Hematopoietic multipotent progenitor cell treated with erythropoietin and hydrocortisone succinate and interleukin-3 and kit ligand, for 17 days (in vitro differentiated cells): ENCODE data around the gene MYO16.

Experiments
- DNase-seq: peaks from one replicate; pipeline ENCODE4 v3.0.0-alpha.2; 2015; ENCODE audit warnings: low spot score

MYO16 gene

GRCh38 chr13:109126891-109127641 lies 497.7 kb downstream of the MYO16 start:
- DNase-seq = no peak

- DNase-seq = no peak
Observed at GRCh38 chr13:109128121-109128520, 498.7 kb downstream of the MYO16 start.

GRCh38 chr13:109130093-109130835 lies 500.9 kb downstream of the MYO16 start:
- no peak for DNase-seq

- DNase-seq = no peak
Observed at GRCh38 chr13:109131698-109132257, 502.4 kb downstream of the MYO16 start.

- DNase-seq = no peak
Observed at GRCh38 chr13:109135018-109135417, 505.6 kb downstream of the MYO16 start.

GRCh38 chr13:109136873-109137272 lies 507.5 kb downstream of the MYO16 start:
- DNase-seq = no peak

GRCh38 chr13:109139346-109139745 lies 509.9 kb downstream of the MYO16 start:
- no peak for DNase-seq

- DNase-seq = no peak
Observed at GRCh38 chr13:109140054-109140453, 510.6 kb downstream of the MYO16 start.

GRCh38 chr13:109140479-109141349 lies 511.3 kb downstream of the MYO16 start:
- DNase-seq = no peak

GRCh38 chr13:109141706-109142105 lies 512.3 kb downstream of the MYO16 start:
- DNase-seq = no peak

GRCh38 chr13:109144693-109145437 lies 515.5 kb downstream of the MYO16 start:
- no peak for DNase-seq

- no peak for DNase-seq
Observed at GRCh38 chr13:109145631-109146030, 516.2 kb downstream of the MYO16 start.

- DNase-seq = no peak
Observed at GRCh38 chr13:109146393-109146792, 517.0 kb downstream of the MYO16 start.

GRCh38 chr13:109146912-109147647 lies 517.7 kb downstream of the MYO16 start:
- DNase-seq = no peak

- DNase-seq = no peak
Observed at GRCh38 chr13:109148243-109148642, 518.8 kb downstream of the MYO16 start.

- DNase-seq = no peak
Observed at GRCh38 chr13:109150696-109151095, 521.3 kb downstream of the MYO16 start.

GRCh38 chr13:109151255-109151654 lies 521.8 kb downstream of the MYO16 start:
- DNase-seq = no peak

GRCh38 chr13:109151696-109152095 lies 522.3 kb downstream of the MYO16 start:
- no peak for DNase-seq

- DNase-seq = no peak
Observed at GRCh38 chr13:109152311-109152820, 523.0 kb downstream of the MYO16 start.

GRCh38 chr13:109152941-109153340 lies 523.5 kb downstream of the MYO16 start:
- DNase-seq = no peak

GRCh38 chr13:109154146-109154545 lies 524.7 kb downstream of the MYO16 start:
- DNase-seq = no peak
